ENCODE results near the gene EFCAB8. TPM values are rescaled to one million over a fixed set of nuclear protein-coding genes. Genes with fewer than 3 reads are reported as not detected.
A peak's percentile ranks its signal among the peaks of the same experiment; 100 is the strongest.

Gene EFCAB8
- total and polyA plus RNA-seq, 11 donors, result 0.03 to 0.29 (median 0.08) TPM; not detected in 8

- H3K36me3 ChIP-seq, result no peaks in the 10 kb centered on the region
- no peaks in the 10 kb centered on the region for H3K27me3 ChIP-seq
- 90 to 94% (median 92%) methylated on average over 14 to 16 of the region's 16 CpGs for WGBS, 4 donors
- ATAC-seq (no peak), DNase-seq (no peak)
- no peak overlapping the region for H3K27ac ChIP-seq
- H3K4me1 ChIP-seq, result no peaks in the 10 kb centered on the region
- intact Hi-C loops (cut with DNase I), result loop anchor here in 3 of 10 donors (5.0 to 10.0 kb wide), 2 partner anchors 99 to 101 kb away; no protein-coding TSS in a partner anchor
- no peak overlapping the region for H3K4me3 ChIP-seq
- no peak for TF ChIP-seq POLR2A (IDR thresholded peaks at IDR 0.05)
- TF ChIP-seq, protein P1, sequence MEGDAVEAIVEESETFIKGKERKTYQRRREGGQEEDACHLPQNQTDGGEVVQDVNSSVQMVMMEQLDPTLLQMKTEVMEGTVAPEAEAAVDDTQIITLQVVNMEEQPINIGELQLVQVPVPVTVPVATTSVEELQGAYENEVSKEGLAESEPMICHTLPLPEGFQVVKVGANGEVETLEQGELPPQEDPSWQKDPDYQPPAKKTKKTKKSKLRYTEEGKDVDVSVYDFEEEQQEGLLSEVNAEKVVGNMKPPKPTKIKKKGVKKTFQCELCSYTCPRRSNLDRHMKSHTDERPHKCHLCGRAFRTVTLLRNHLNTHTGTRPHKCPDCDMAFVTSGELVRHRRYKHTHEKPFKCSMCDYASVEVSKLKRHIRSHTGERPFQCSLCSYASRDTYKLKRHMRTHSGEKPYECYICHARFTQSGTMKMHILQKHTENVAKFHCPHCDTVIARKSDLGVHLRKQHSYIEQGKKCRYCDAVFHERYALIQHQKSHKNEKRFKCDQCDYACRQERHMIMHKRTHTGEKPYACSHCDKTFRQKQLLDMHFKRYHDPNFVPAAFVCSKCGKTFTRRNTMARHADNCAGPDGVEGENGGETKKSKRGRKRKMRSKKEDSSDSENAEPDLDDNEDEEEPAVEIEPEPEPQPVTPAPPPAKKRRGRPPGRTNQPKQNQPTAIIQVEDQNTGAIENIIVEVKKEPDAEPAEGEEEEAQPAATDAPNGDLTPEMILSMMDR (IDR thresholded peaks at IDR 0.05), result no peak
- no peaks in the 10 kb centered on the region for H3K9me3 ChIP-seq
These were observed 34.7 kb downstream of the EFCAB8 start for GRCh38 chr20:32893263-32894025.

DNA sequence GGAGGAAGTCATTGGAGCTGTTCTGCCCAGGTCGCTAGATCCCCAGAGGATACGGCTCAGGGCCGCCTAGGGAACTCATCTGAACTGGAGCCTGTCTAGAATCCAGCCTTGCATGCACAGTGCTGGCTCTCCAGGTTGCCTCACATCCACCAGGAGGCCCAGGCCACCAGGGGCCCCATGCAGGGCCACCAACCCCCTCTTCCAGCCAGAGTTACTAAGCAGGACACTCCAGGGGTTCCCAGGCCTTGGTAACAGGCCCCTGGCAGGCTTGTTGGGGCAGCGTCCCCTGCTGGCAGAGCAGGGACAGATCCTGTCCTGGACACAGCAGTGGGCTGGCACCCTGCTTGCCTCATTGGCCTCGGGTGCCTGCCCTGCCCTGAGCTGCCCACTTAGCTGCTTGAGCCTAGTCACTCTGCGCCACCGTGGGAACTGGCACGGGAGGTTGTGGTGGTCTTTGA lies 35.3 kb downstream of the EFCAB8 start:
- TF ChIP-seq, protein P1 (IDR thresholded peaks at IDR 0.05), result peak in 9 of 12 donors; percentile 11 to 35 (median 29)
- TF ChIP-seq POLR2A (IDR thresholded peaks at IDR 0.05), result no peak
- Histone ChIP-seq H3K4me1 (no peaks in the 10 kb centered on the region), H3K27ac (no peak overlapping the region), H3K9me3 (no peaks in the 10 kb centered on the region), H3K4me3 (no peak overlapping the region), H3K27me3 (no peaks in the 10 kb centered on the region), H3K36me3 (no peaks in the 10 kb centered on the region)
- intact Hi-C loops (cut with DNase I), result loop anchor here in 3 of 10 donors (5.0 to 10.0 kb wide), 2 partner anchors 99 to 102 kb away; no protein-coding TSS in a partner anchor
- ATAC-seq (peak in 1 of 4 donors; percentile 35), DNase-seq (peak in 1 of 5 donors; percentile 37)
- WGBS, 4 donors, result 76 to 80% (median 78%) methylated on average over 5 to 8 of the region's 8 CpGs

DNA sequence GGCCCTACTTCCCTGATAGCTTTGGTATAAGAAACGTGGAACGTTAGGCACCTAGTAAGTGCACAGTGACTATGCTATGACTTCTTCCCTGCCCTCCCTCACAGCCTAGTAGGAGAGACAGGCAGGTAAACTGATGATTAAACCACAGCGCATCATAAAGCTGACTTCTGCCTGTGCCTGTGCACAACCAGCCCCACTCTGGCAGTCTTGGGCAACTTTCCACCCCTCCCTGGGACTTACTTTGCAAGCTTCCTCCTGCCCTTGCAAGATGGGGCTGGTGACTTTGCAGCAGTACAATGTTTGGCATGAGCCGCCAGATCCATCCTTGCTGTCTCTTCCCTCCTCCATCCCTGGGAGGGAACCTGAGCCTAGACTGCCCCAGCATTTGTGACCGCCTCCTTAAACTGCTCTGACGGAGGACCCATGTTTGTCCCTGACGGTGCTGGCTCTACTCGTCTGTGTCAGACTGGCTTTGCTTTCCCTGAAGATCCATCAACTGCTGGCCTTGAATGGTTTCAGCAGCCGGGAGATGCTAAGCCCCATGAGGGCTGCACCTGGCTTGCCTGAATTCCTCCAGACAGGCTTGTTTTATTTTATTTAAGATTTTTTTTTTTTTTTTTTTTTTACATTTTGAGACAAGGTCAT lies 36.1 kb downstream of the EFCAB8 start:
- Histone ChIP-seq H3K4me3 (no peak overlapping the region), H3K4me1 (no peaks in the 10 kb centered on the region), H3K27me3 (no peaks in the 10 kb centered on the region), H3K9me3 (no peaks in the 10 kb centered on the region), H3K36me3 (no peaks in the 10 kb centered on the region), H3K27ac (no peak overlapping the region)
- intact Hi-C loops (cut with DNase I), result loop anchor here in 4 of 10 donors (5.0 to 10.0 kb wide), 2 partner anchors 100 to 103 kb away; no protein-coding TSS in a partner anchor
- 86 to 91% (median 88%) methylated on average over 9 of the region's 9 CpGs for WGBS, 4 donors
- DNase-seq (no peak), ATAC-seq (no peak)
- no peak for TF ChIP-seq POLR2A (IDR thresholded peaks at IDR 0.05)
- TF ChIP-seq, protein P1 (IDR thresholded peaks at IDR 0.05), result no peak

All from heart left ventricle (tissue), 16 donors.